HG03108 (cell line): ENCODE measurements around the gene BTLA.
"Not testable (repeated sequence)": the region's sequence is repeated elsewhere in the genome, so short reads cannot be mapped to it uniquely, and the experiment has no call there.

Experiments used
- ATAC-seq: cut with Tn5 transposase; IDR thresholded peaks from one replicate; pipeline ENCODE4 v1.9.1; 2021; ENCODE audit warnings: moderate library complexity; ENCODE audit not compliant: unreplicated experiment

The BTLA gene

GRCh38 chr3:112456147-112456546 lies 43.1 kb downstream of the BTLA start:
- no peak for ATAC-seq

GRCh38 chr3:112448939-112449338 lies 50.3 kb downstream of the BTLA start:
- ATAC-seq = no peak

GRCh38 chr3:112446343-112446742 lies 52.9 kb downstream of the BTLA start:
- no peak for ATAC-seq

GRCh38 chr3:112445839-112446238 lies 53.4 kb downstream of the BTLA start:
- ATAC-seq = no peak

- no peak for ATAC-seq
These were observed 61.9 kb downstream of the BTLA start for GRCh38 chr3:112437146-112438022.

GRCh38 chr3:112429960-112430359 lies 69.3 kb downstream of the BTLA start:
- ATAC-seq = no peak

- no peak for ATAC-seq
These were observed 72.1 kb downstream of the BTLA start for GRCh38 chr3:112427123-112427522.

GRCh38 chr3:112425858-112426750 lies 73.2 kb downstream of the BTLA start:
- ATAC-seq = no peak

GRCh38 chr3:112425382-112425781 lies 73.9 kb downstream of the BTLA start:
- ATAC-seq = no peak

GRCh38 chr3:112424394-112424793 lies 74.9 kb downstream of the BTLA start:
- no peak for ATAC-seq

- not testable (repeated sequence) for ATAC-seq
These were observed 76.4 kb downstream of the BTLA start for GRCh38 chr3:112422921-112423320.

- not testable (repeated sequence) for ATAC-seq
These were observed 80.7 kb downstream of the BTLA start for GRCh38 chr3:112418526-112418925.

- ATAC-seq = no peak
These were observed 81.5 kb downstream of the BTLA start for GRCh38 chr3:112417696-112418318.

- ATAC-seq = no peak
These were observed 82.7 kb downstream of the BTLA start for GRCh38 chr3:112416391-112417212.

- ATAC-seq = no peak
These were observed 83.9 kb downstream of the BTLA start for GRCh38 chr3:112415390-112415789.
